ENCODE measurements around the gene CYP46A1. TPM values are rescaled to one million over a fixed set of nuclear protein-coding genes. Genes with fewer than 3 reads are reported as not detected.

The CYP46A1 gene
- total and polyA plus RNA-seq, 4 donors, result 0.33 to 2.5 (median 1.4) TPM

- no peaks in the 10 kb centered on the region for H3K27me3 ChIP-seq (ENCODE audit: control insufficient read depth in 3 of 3, insufficient read depth in 3 of 3, low read length in 2 of 3)
- 82 to 90% methylated on average over 11 of the region's 11 CpGs for WGBS, 2 donors
- H3K4me3 ChIP-seq, result no peak overlapping the region
- ATAC-seq (ENCODE audit: insufficient read depth, low FRiP score), result no peak
- H3K4me1 ChIP-seq (ENCODE audit: control insufficient read depth in 5 of 5, insufficient read depth in 5 of 5, low read length in 5 of 5), result peaks cover 0 to 27% (median 8%) of the 10 kb centered on the region in 5 donors
- H3K9ac ChIP-seq (ENCODE audit: insufficient read depth in 1 of 2, low read length in 2 of 2), result no peak overlapping the region
- no peaks in the 10 kb centered on the region for H3K9me3 ChIP-seq (ENCODE audit: control insufficient read depth in 4 of 4, insufficient read depth in 3 of 4, low read length in 3 of 4)
- no peak for TF ChIP-seq CTCF (IDR thresholded peaks at IDR 0.05; ENCODE audit: control extremely low read depth, extremely low read depth)
- H3K36me3 ChIP-seq (ENCODE audit: control insufficient read depth in 4 of 4, insufficient read depth in 4 of 4, low read length in 4 of 4), result no peaks in the 10 kb centered on the region
- no peak overlapping the region for H3K27ac ChIP-seq (ENCODE audit: low read depth in 1 of 2, low read length in 1 of 2)
- peak; percentile 48 to 59 (median 57) for DNase-seq
These were observed 74.2 kb downstream of the CYP46A1 start for GRCh38 chr14:99758121-99758821.

GRCh38 chr14:99758872-99759545 is 74.9 kb downstream of the CYP46A1 start:
- Histone ChIP-seq H3K36me3 (ENCODE audit: control insufficient read depth in 4 of 4, insufficient read depth in 4 of 4, low read length in 4 of 4) (no peaks in the 10 kb centered on the region), H3K4me3 (no peak overlapping the region), H3K9me3 (ENCODE audit: control insufficient read depth in 4 of 4, insufficient read depth in 3 of 4, low read length in 3 of 4) (peaks cover 0 to 2% (median 0%) of the 10 kb centered on the region in 4 donors), H3K27ac (ENCODE audit: low read depth in 1 of 2, low read length in 1 of 2) (peak overlapping the region in 1 of 2 donors; percentile 23), H3K4me1 (ENCODE audit: control insufficient read depth in 5 of 5, insufficient read depth in 5 of 5, low read length in 5 of 5) (peaks cover 0 to 23% (median 8%) of the 10 kb centered on the region in 5 donors), H3K27me3 (ENCODE audit: control insufficient read depth in 3 of 3, insufficient read depth in 3 of 3, low read length in 2 of 3) (no peaks in the 10 kb centered on the region), H3K9ac (ENCODE audit: insufficient read depth in 1 of 2, low read length in 2 of 2) (no peak overlapping the region)
- WGBS, 2 donors, result 76 to 77% methylated on average over 7 of the region's 7 CpGs
- DNase-seq (no peak), ATAC-seq (ENCODE audit: insufficient read depth, low FRiP score) (no peak)
- no peak for TF ChIP-seq CTCF (IDR thresholded peaks at IDR 0.05; ENCODE audit: control extremely low read depth, extremely low read depth)

- ATAC-seq (ENCODE audit: insufficient read depth, low FRiP score) (no peak), DNase-seq (peak in 1 of 3 donors; percentile 15)
- Histone ChIP-seq H3K9me3 (ENCODE audit: control insufficient read depth in 4 of 4, insufficient read depth in 3 of 4, low read length in 3 of 4) (peaks cover 0 to 2% (median 0%) of the 10 kb centered on the region in 4 donors), H3K4me3 (no peak overlapping the region), H3K27me3 (ENCODE audit: control insufficient read depth in 3 of 3, insufficient read depth in 3 of 3, low read length in 2 of 3) (no peaks in the 10 kb centered on the region), H3K4me1 (ENCODE audit: control insufficient read depth in 5 of 5, insufficient read depth in 5 of 5, low read length in 5 of 5) (peaks cover 0 to 20% (median 8%) of the 10 kb centered on the region in 5 donors), H3K36me3 (ENCODE audit: control insufficient read depth in 4 of 4, insufficient read depth in 4 of 4, low read length in 4 of 4) (no peaks in the 10 kb centered on the region), H3K27ac (ENCODE audit: low read depth in 1 of 2, low read length in 1 of 2) (peak overlapping the region in 1 of 2 donors; percentile 23), H3K9ac (ENCODE audit: insufficient read depth in 1 of 2, low read length in 2 of 2) (no peak overlapping the region)
- 69 to 81% methylated on average over 9 of the region's 9 CpGs for WGBS, 2 donors
- no peak for TF ChIP-seq CTCF (IDR thresholded peaks at IDR 0.05; ENCODE audit: control extremely low read depth, extremely low read depth)
These were observed 75.4 kb downstream of the CYP46A1 start for GRCh38 chr14:99759546-99759925.

Measured in lung (tissue), 12 donors.